ENCODE results near the gene ANXA11.

The ANXA11 gene

GRCh38 chr10:80154626-80154977 lies 50.7 kb downstream of the ANXA11 start:
- Histone ChIP-seq H3K9ac (ENCODE audit: low read depth, low read length) (no peak overlapping the region), H3K36me3 (ENCODE audit: insufficient read depth, low read length) (peaks cover 80% of the 10 kb centered on the region), H3K79me2 (ENCODE audit: insufficient read depth, low read length) (no peaks in the 10 kb centered on the region), H3K27me3 (ENCODE audit: insufficient read depth, low read length, poor library complexity) (no peaks in the 10 kb centered on the region), H3K4me3 (ENCODE audit: low read depth in 1 of 2, low read length in 2 of 2) (no peak overlapping the region), H4K20me1 (ENCODE audit: insufficient read depth, low read length) (no peaks in the 10 kb centered on the region), H2AFZ (ENCODE audit: low read depth, low read length) (no peak overlapping the region), H3K27ac (ENCODE audit: low read length) (no peak overlapping the region), H3K4me2 (ENCODE audit: insufficient read depth, low read length) (no peak overlapping the region), H3K9me3 (ENCODE audit: insufficient read depth, low read length, severe bottlenecking) (peaks cover 3% of the 10 kb centered on the region), H3K4me1 (ENCODE audit: insufficient read depth, low read length) (no peaks in the 10 kb centered on the region)
- DNase-seq = no peak
- no peak for ATAC-seq (ENCODE audit: insufficient read depth, low read depth)
- TF ChIP-seq EZH2 (IDR thresholded peaks at IDR 0.05; ENCODE audit: borderline replicate concordance, low read depth, low read length, severe bottlenecking) = no peak
- no peak for TF ChIP-seq CTCF (IDR thresholded peaks at IDR 0.05; ENCODE audit: borderline replicate concordance, extremely low read depth, low read length, poor library complexity, severe bottlenecking)

- H3K4me3 ChIP-seq (ENCODE audit: low read depth in 1 of 2, low read length in 2 of 2) = no peak overlapping the region
- no peak overlapping the region for H2AFZ ChIP-seq (ENCODE audit: low read depth, low read length)
- H3K4me1 ChIP-seq (ENCODE audit: insufficient read depth, low read length) = no peaks in the 10 kb centered on the region
- no peak overlapping the region for H3K27ac ChIP-seq (ENCODE audit: low read length)
- DNase-seq (no peak), ATAC-seq (ENCODE audit: insufficient read depth, low read depth) (no peak)
- no peak overlapping the region for H3K4me2 ChIP-seq (ENCODE audit: insufficient read depth, low read length)
- H3K36me3 ChIP-seq (ENCODE audit: insufficient read depth, low read length) = peaks cover 68% of the 10 kb centered on the region
- TF ChIP-seq EZH2 (IDR thresholded peaks at IDR 0.05; ENCODE audit: borderline replicate concordance, low read depth, low read length, severe bottlenecking) = no peak
- TF ChIP-seq CTCF (IDR thresholded peaks at IDR 0.05; ENCODE audit: borderline replicate concordance, extremely low read depth, low read length, poor library complexity, severe bottlenecking) = no peak
- H3K79me2 ChIP-seq (ENCODE audit: insufficient read depth, low read length) = no peaks in the 10 kb centered on the region
- H3K27me3 ChIP-seq (ENCODE audit: insufficient read depth, low read length, poor library complexity) = no peaks in the 10 kb centered on the region
- H3K9ac ChIP-seq (ENCODE audit: low read depth, low read length) = no peak overlapping the region
- H4K20me1 ChIP-seq (ENCODE audit: insufficient read depth, low read length) = no peaks in the 10 kb centered on the region
- H3K9me3 ChIP-seq (ENCODE audit: insufficient read depth, low read length, severe bottlenecking) = peaks cover 3% of the 10 kb centered on the region
Measured at GRCh38 chr10:80153460-80153859, 51.9 kb downstream of the ANXA11 start.

DNA sequence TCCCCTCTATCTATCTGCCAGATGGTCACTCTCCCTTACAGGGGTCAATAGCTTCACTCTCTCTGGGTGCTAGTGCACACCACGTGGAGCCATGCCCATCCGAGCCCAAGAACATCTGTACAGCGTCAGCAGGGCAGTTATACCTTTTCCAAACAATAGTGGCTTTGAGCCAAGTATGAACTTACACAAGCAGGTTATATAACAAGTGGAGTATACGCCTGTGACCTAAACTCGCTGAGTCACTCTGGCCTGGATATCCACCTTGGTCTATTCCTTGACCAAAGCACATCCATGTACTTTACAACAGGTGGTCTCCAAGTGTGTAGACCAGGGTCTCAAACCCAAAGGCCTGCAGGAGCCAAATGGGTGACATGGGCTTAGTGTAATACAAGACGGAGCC lies 52.5 kb downstream of the ANXA11 start:
- no peak overlapping the region for H3K9ac ChIP-seq (ENCODE audit: low read depth, low read length)
- H3K79me2 ChIP-seq (ENCODE audit: insufficient read depth, low read length) = no peaks in the 10 kb centered on the region
- H4K20me1 ChIP-seq (ENCODE audit: insufficient read depth, low read length) = no peaks in the 10 kb centered on the region
- DNase-seq (no peak), ATAC-seq (ENCODE audit: insufficient read depth, low read depth) (no peak)
- no peak overlapping the region for H3K4me3 ChIP-seq (ENCODE audit: low read depth in 1 of 2, low read length in 2 of 2)
- peaks cover 3% of the 10 kb centered on the region for H3K9me3 ChIP-seq (ENCODE audit: insufficient read depth, low read length, severe bottlenecking)
- no peak overlapping the region for H3K4me2 ChIP-seq (ENCODE audit: insufficient read depth, low read length)
- H3K36me3 ChIP-seq (ENCODE audit: insufficient read depth, low read length) = peaks cover 62% of the 10 kb centered on the region
- no peaks in the 10 kb centered on the region for H3K4me1 ChIP-seq (ENCODE audit: insufficient read depth, low read length)
- TF ChIP-seq CTCF (IDR thresholded peaks at IDR 0.05; ENCODE audit: borderline replicate concordance, extremely low read depth, low read length, poor library complexity, severe bottlenecking) = no peak
- TF ChIP-seq EZH2 (IDR thresholded peaks at IDR 0.05; ENCODE audit: borderline replicate concordance, low read depth, low read length, severe bottlenecking) = no peak
- no peak overlapping the region for H2AFZ ChIP-seq (ENCODE audit: low read depth, low read length)
- H3K27me3 ChIP-seq (ENCODE audit: insufficient read depth, low read length, poor library complexity) = no peaks in the 10 kb centered on the region
- H3K27ac ChIP-seq (ENCODE audit: low read length) = no peak overlapping the region

DNA sequence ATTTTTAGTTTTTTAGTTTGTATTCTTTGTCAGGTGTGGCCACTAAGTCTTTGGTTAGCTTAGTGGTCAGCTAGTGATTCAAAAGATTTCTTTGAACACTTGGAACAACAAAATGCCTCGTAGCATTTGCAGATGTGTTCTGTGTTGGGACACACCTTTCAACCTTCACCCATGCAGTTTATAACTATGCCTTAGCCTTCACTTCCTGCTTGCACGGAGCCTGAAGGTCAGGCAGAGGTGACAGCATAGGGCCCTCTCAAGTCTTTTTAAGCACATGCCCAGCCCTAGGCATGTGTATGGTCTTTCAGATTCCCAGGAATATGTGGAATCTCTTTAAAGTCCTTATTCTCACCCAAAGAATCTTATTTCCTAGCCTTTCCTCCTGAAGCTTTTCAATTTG lies 55.2 kb downstream of the ANXA11 start:
- Histone ChIP-seq H3K4me2 (ENCODE audit: insufficient read depth, low read length) (no peak overlapping the region), H3K4me3 (ENCODE audit: low read depth in 1 of 2, low read length in 2 of 2) (no peak overlapping the region), H3K9ac (ENCODE audit: low read depth, low read length) (no peak overlapping the region), H3K9me3 (ENCODE audit: insufficient read depth, low read length, severe bottlenecking) (peaks cover 3% of the 10 kb centered on the region), H3K36me3 (ENCODE audit: insufficient read depth, low read length) (peaks cover 37% of the 10 kb centered on the region), H3K4me1 (ENCODE audit: insufficient read depth, low read length) (no peaks in the 10 kb centered on the region), H2AFZ (ENCODE audit: low read depth, low read length) (no peak overlapping the region), H4K20me1 (ENCODE audit: insufficient read depth, low read length) (no peaks in the 10 kb centered on the region), H3K27me3 (ENCODE audit: insufficient read depth, low read length, poor library complexity) (no peaks in the 10 kb centered on the region), H3K27ac (ENCODE audit: low read length) (no peak overlapping the region), H3K79me2 (ENCODE audit: insufficient read depth, low read length) (no peaks in the 10 kb centered on the region)
- ATAC-seq (ENCODE audit: insufficient read depth, low read depth) (no peak), DNase-seq (no peak)
- TF ChIP-seq CTCF (IDR thresholded peaks at IDR 0.05; ENCODE audit: borderline replicate concordance, extremely low read depth, low read length, poor library complexity, severe bottlenecking) = no peak
- TF ChIP-seq EZH2 (IDR thresholded peaks at IDR 0.05; ENCODE audit: borderline replicate concordance, low read depth, low read length, severe bottlenecking) = no peak

Data from DND-41 (cell line).